Panc1 (cell line): ENCODE data around the gene LANCL2. TPM values are rescaled to one million over a fixed set of nuclear protein-coding genes. Genes with fewer than 3 reads are reported as not detected.

Experiments used
- ATAC-seq: fragments of 200-7000 bp; cut with Tn5 transposase; 2 replicates; pipeline ENCODE4 v1.9.1; 2020; ENCODE audit warnings: mild to moderate bottlenecking, moderate library complexity
- BruUV-seq: library from RNA; stranded (reverse); fragments of 400-500 nt; replicated peaks from 2 replicates; lab custom pipeline; 2021; lab: Mats Ljungman, UMichigan
- CTCF ChIA-PET: fragments of 300-600 bp; sonication (Branson Sonifier 250); formaldehyde crosslinking; loops from one replicate; lab custom pipeline; 2022; ENCODE audit warnings: antibody characterized with exemption; lab: Charles Lee
- POLR2A ChIA-PET: fragments of 300-600 bp; sonication (Branson Sonifier 250); formaldehyde crosslinking; loops from one replicate; lab custom pipeline; 2022; ENCODE audit warnings: antibody characterized with exemption; lab: Charles Lee
- DNase-seq: peaks from one replicate; pipeline ENCODE4 v3.0.0-alpha.2; 2010; ENCODE audit warnings: low read depth, low spot score
- H3K27ac ChIP-seq: 2 replicates; pipeline ENCODE4 v1.5.1; 2011; ENCODE audit warnings: mild to moderate bottlenecking, low read length, inconsistent platforms
- H3K27me3 ChIP-seq: fragments of 200-500 bp; sonication (Bioruptor generic); 2 replicates; pipeline ENCODE4 v1.6.0; 2014; ENCODE audit warnings: low read length, inconsistent platforms; ENCODE audit not compliant: control insufficient read depth, insufficient read depth
- H3K36me3 ChIP-seq: fragments of 200-500 bp; sonication (Bioruptor generic); 2 replicates; pipeline ENCODE4 v1.5.1; 2014; ENCODE audit warnings: inconsistent platforms, mild to moderate bottlenecking, low read length, moderate library complexity; ENCODE audit not compliant: control insufficient read depth, insufficient read depth
- H3K4me1 ChIP-seq: 2 replicates; pipeline ENCODE4 v1.5.1; 2011; ENCODE audit warnings: inconsistent platforms, mild to moderate bottlenecking, low read length, moderate library complexity; ENCODE audit not compliant: control insufficient read depth, insufficient read depth
- H3K4me3 ChIP-seq, 2 experiments: 2 replicates each; pipeline ENCODE4 v1.5.1; 2011 to 2012; ENCODE audit warnings: low read depth in 2 of 2, low read length in 2 of 2, mild to moderate bottlenecking in 2 of 2, inconsistent platforms in 1 of 2, moderate library complexity in 1 of 2
- H3K9me3 ChIP-seq: fragments of 200-500 bp; sonication (Bioruptor generic); 2 replicates; pipeline ENCODE4 v1.5.1; 2014; ENCODE audit warnings: low read depth, mild to moderate bottlenecking, inconsistent platforms, low read length, moderate library complexity; ENCODE audit not compliant: control insufficient read depth, insufficient read depth
- CTCF ChIP-seq: fragments of 450-650 bp; IDR thresholded peaks from 2 replicates; pipeline ENCODE4 v1.5.1; 2017; ENCODE audit warnings: mild to moderate bottlenecking
- POLR2AphosphoS5 ChIP-seq: IDR thresholded peaks from 2 replicates; pipeline ENCODE4 v1.6.1; 2012; ENCODE audit warnings: mild to moderate bottlenecking, low read depth, low read length, moderate library complexity
- SIN3A ChIP-seq: IDR thresholded peaks from 2 replicates; pipeline ENCODE4 v1.6.1; 2012; ENCODE audit warnings: low read depth, mild to moderate bottlenecking, low read length, moderate library complexity, borderline replicate concordance; ENCODE audit not compliant: insufficient read depth
- TCF7L2 ChIP-seq: IDR thresholded peaks from 2 replicates; pipeline ENCODE4 v1.6.1; 2011; ENCODE audit warnings: mild to moderate bottlenecking, low read depth, low read length, inconsistent platforms
- in situ Hi-C: cut with HindIII; loops from 2 replicates; pipeline ENCODE4 v1.10.0; 2016; ENCODE audit warnings: low sequenced_read_pairs, low pct_unique_long_range_greater_than_20kb
- intact Hi-C: fragments of 100-400 bp; cut with micrococcal nuclease; formaldehyde crosslinking; loops from one replicate; pipeline ENCODE4 v1.10.0; 2022; ENCODE audit not compliant: unreplicated experiment
- total RNA-seq: library from RNA; stranded (reverse); gene quantifications from one replicate; pipeline ENCODE4 v1.2.1, GENCODE V29; 2021; ENCODE audit not compliant: unreplicated experiment
- TF ChIP-seq, protein P1 (sequence below), 2 experiments: IDR thresholded peaks; 2 replicates each; pipeline ENCODE4 v1.6.1; 2011 to 2012; ENCODE audit warnings: low read depth in 2 of 2, control low read depth in 1 of 2, low read length in 1 of 2, mild to moderate bottlenecking in 1 of 2, moderate library complexity in 1 of 2; ENCODE audit not compliant: insufficient read depth in 1 of 2

Gene LANCL2
- total RNA-seq, 1 experiment from 2014 or later, result 30.6 TPM

DNA sequence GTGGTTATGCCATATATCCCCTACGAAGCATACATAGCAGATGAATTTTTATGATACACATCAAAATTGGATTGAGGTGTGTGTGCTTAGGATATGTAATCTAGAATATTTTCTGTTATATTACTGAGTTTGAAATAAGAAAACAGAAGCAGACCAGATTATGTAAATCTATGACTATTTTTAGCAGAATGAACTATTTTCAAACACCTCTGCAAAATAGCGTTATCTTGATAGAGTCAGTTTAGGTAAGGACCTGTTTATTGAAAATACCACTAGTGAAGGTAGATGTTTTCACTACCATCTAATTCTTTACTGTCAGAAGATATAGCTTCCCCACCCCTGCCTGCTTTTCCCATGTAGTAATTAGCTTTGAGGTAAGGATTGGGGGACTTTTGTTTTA, 9.1 kb downstream of the LANCL2 start:
- ChIA-PET POLR2A (no interaction called here), CTCF (interaction anchor here (0.5 kb wide), 1 partner anchor 87 kb away, joined by 5 read pairs; no protein-coding TSS in a partner anchor)
- Histone ChIP-seq H3K9me3 (no peaks in the 10 kb centered on the region), H3K27ac (no peak overlapping the region), H3K27me3 (no peaks in the 10 kb centered on the region), H3K4me1 (no peaks in the 10 kb centered on the region), H3K36me3 (no peaks in the 10 kb centered on the region), H3K4me3 (no peak overlapping the region)
- BruUV-seq, result no TSS peak
- in situ Hi-C loops, result no loop called here
- intact Hi-C loops, result no loop called here
- DNase-seq (no peak), ATAC-seq (no peak)
- no peak for TF ChIP-seq POLR2AphosphoS5

- Histone ChIP-seq H3K36me3 (no peaks in the 10 kb centered on the region), H3K27me3 (no peaks in the 10 kb centered on the region), H3K27ac (no peak overlapping the region), H3K4me1 (no peaks in the 10 kb centered on the region), H3K4me3 (no peak overlapping the region), H3K9me3 (no peaks in the 10 kb centered on the region)
- ATAC-seq (no peak), DNase-seq (no peak)
- in situ Hi-C loops, result no loop called here
- BruUV-seq, result no TSS peak
- intact Hi-C loops, result no loop called here
- ChIA-PET POLR2A (no interaction called here), CTCF (no interaction called here)
- TF ChIP-seq POLR2AphosphoS5 (no peak), TCF7L2 (no peak), SIN3A (no peak), CTCF (no peak)
- TF ChIP-seq, protein P1, sequence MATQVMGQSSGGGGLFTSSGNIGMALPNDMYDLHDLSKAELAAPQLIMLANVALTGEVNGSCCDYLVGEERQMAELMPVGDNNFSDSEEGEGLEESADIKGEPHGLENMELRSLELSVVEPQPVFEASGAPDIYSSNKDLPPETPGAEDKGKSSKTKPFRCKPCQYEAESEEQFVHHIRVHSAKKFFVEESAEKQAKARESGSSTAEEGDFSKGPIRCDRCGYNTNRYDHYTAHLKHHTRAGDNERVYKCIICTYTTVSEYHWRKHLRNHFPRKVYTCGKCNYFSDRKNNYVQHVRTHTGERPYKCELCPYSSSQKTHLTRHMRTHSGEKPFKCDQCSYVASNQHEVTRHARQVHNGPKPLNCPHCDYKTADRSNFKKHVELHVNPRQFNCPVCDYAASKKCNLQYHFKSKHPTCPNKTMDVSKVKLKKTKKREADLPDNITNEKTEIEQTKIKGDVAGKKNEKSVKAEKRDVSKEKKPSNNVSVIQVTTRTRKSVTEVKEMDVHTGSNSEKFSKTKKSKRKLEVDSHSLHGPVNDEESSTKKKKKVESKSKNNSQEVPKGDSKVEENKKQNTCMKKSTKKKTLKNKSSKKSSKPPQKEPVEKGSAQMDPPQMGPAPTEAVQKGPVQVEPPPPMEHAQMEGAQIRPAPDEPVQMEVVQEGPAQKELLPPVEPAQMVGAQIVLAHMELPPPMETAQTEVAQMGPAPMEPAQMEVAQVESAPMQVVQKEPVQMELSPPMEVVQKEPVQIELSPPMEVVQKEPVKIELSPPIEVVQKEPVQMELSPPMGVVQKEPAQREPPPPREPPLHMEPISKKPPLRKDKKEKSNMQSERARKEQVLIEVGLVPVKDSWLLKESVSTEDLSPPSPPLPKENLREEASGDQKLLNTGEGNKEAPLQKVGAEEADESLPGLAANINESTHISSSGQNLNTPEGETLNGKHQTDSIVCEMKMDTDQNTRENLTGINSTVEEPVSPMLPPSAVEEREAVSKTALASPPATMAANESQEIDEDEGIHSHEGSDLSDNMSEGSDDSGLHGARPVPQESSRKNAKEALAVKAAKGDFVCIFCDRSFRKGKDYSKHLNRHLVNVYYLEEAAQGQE (IDR thresholded peaks at IDR 0.05; ENCODE audit: insufficient read depth in 1 of 2, low read depth in 2 of 2, low read length in 1 of 2), result no peak
Observed at GRCh38 chr7:55375237-55375636, 10.1 kb downstream of the LANCL2 start.

GRCh38 chr7:55377162-55377817, 12.2 kb downstream of the LANCL2 start:
- no peak overlapping the region for H3K4me3 ChIP-seq
- POLR2A ChIA-PET, result interaction anchor here (0.6 kb wide), 2 partner anchors 151 to 341 kb away, joined by 3 to 6 read pairs; no protein-coding TSS in a partner anchor
- intact Hi-C loops, result no loop called here

More at GRCh38 chr7:55377162-55377817, 12.2 kb downstream of the LANCL2 start:
- CTCF ChIA-PET, result no interaction called here
- DNase-seq, result no peak
- Histone ChIP-seq H3K9me3 (no peaks in the 10 kb centered on the region), H3K4me1 (no peaks in the 10 kb centered on the region), H3K27me3 (no peaks in the 10 kb centered on the region), H3K36me3 (no peaks in the 10 kb centered on the region), H3K27ac (no peak overlapping the region)
- in situ Hi-C loops, result no loop called here
- no peak for ATAC-seq
- BruUV-seq, result no TSS peak
- TF ChIP-seq, protein P1 (IDR thresholded peaks at IDR 0.05; ENCODE audit: insufficient read depth in 1 of 2, low read depth in 2 of 2, low read length in 1 of 2), result no peak
- TF ChIP-seq SIN3A (no peak), POLR2AphosphoS5 (no peak), CTCF (no peak), TCF7L2 (no peak)
